H1 (cell line): ENCODE results near the gene RAB7B. TPM values are rescaled to one million over a fixed set of nuclear protein-coding genes. Genes with fewer than 3 reads are reported as not detected.

ENCODE experiments used
- polyA plus RNA-seq, 7 experiments: library from polyadenylated mRNA; depleted of rRNA in 3 of 7; stranded (reverse) in 5 of 7; unstranded in 2 of 7; fragments of >200 nt in 5 of 7; fragments of 200-250 nt in 2 of 7; gene quantifications; 1 replicate in 5 of 7; 2 replicates in 1 of 7; 4 replicates in 1 of 7; pipeline versions ENCODE4 v1.2.1 to v1.2.3, GENCODE V29; 2011 to 2013; ENCODE audit warnings: missing spikeins in 2 of 7, mixed read lengths in 2 of 7
- total RNA-seq: library from RNA; stranded (reverse); fragmentation: NEBNext Ultra II Directional; extraction: Animal tissue kit (Norgen Biotek cat#: 25700); gene quantifications from 2 replicates; pipeline ENCODE4 v1.2.1, GENCODE V29; 2021
- TF ChIP-seq, protein P1 (sequence below): IDR thresholded peaks from 2 replicates; pipeline ENCODE4 v1.6.1; 2012; ENCODE audit warnings: inconsistent platforms

Gene RAB7B
- total and polyA plus RNA-seq, 2 of the 8 experiments (the other 6 are each of a cell fraction or from before 2014, with no cell fraction given) = 0.05 TPM; not detected in 1

DNA sequence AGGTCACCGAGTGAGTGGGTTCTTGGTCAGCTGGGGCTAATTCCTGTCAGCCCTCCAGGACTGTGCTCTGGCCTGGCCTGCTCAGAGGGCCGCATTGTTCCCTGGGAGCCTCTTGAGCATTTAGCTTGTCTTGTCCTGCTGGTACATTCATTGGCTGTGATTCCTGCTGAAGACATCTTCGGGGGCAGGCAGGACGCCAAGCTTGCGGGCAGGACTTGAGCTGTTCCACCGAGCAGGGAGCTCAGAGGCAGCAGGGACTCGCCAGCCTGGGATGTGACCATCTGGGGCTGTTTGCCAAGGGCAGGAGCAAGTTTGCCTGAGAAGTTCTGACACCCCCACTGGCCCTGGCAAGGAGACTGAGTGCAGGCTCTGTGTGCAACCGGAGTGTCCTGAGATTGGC lies 52.9 kb downstream of the RAB7B start (continued):
- TF ChIP-seq, protein P1, sequence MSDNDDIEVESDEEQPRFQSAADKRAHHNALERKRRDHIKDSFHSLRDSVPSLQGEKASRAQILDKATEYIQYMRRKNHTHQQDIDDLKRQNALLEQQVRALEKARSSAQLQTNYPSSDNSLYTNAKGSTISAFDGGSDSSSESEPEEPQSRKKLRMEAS = no peak
